ENCODE measurements around the gene SLC22A23.

Gene SLC22A23

DNA sequence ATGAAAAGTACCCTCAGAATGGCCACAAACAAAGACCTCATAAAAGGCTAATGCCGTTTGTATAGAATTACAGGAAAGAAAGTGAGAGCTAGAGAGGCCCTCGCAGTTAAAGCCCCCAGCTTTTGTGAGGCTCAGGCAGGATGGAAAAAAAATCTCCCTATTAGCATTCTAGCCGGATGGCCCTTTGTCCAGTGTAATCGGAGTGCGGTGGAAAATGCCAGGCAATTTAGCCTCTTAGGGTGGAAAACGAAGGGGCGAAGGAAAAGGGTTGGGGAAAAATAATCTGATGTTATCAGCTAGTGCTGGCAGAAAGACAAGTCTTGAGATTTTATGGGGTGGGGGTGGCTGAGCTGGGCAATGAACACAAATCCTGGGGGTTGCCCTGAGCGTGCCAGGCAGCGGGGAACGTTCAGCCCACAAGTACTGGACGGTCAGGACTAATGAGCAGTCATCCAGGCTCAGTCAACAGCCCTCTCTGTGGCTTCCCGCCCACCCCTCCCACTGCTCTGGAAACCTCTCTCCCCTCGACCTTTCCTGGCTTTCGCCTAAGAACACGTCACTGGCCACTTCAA, 105.7 kb downstream of the SLC22A23 start:
- no peak for DNase-seq

DNA sequence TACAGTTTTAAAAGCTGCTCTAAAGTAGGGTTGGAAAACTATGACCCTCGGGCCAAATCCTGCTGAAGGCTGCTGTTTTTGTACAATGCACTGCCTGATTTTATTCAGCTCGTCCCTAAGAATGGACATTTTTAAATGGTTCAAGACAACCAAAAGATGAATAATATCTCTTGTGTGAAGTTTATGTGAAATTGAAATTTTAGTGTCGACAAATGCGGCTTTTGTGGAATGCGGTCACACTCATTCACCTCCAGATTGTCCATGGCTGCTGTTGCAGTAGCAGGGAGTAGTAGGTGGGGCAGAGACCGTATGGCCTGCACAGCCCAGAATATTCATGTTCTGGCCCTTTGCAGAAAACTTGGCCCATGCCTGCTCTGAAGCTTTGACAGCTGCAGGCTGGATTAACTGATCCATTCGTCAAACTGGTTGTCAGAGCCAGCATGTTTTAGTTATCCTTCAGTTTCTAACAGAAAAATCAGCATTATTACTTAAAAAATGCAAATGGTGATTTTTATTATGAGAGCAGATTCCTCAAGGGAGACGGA, 106.5 kb downstream of the SLC22A23 start:
- DNase-seq: no peak

DNA sequence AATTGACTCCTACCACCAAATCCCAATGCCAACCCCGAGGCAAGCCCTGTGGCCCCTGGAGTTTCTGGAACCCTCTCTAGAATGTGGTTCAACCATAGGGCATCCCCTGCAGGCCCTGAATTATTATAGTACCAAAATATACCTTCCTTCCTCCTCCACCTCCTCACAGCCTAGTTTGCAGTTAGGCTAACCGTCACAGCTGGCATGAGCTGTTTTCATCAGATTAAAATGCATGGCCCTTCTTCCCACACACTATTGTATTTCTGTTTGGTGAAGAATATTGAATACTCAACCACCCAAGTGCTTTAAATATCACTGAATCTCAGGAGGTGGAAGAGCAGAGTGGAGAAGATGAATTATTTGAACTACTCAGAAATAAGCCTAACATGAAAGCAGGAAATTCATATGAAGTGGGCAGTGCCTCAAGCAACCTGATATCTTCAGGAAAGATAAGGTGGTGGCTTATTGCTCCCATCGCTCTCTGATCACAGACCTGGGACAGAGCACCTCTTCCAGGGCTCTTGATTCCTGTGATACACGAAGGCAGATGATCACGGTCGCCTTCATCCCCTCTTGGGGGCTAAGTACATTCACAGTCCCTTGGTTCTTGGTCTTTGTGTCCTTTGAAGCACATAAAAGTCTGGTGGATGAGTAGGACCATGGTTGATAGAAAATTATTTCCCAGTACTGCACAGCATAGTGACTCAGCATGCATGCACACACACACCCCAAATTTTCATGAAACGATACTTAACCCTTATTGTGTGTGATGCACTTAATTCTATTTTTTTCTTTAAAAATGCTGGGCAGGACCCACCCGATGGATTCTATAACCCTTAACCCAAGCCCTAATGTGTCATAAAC, 107.2 kb downstream of the SLC22A23 start:
- no peak for DNase-seq

DNA sequence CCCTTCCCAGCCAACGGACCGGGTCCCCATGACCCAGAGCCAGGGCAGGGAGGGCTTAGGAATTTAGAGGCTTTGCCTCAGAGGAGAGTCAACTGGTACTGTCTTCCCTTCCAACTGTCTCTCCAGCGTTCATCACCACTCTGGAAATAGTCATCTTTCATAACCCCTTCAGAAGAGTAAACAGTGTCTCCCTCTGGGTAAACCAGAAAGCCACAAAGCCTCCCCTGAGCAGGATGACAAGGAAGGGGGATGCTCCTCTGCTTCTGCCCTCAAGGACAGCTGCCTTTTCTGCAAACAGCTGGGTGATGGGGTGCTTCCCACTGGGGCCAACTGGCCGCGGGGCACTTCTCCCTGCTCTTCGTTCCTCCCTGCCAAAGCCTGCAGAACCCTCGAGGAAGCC, 108.0 kb downstream of the SLC22A23 start:
- no peak for DNase-seq

DNA sequence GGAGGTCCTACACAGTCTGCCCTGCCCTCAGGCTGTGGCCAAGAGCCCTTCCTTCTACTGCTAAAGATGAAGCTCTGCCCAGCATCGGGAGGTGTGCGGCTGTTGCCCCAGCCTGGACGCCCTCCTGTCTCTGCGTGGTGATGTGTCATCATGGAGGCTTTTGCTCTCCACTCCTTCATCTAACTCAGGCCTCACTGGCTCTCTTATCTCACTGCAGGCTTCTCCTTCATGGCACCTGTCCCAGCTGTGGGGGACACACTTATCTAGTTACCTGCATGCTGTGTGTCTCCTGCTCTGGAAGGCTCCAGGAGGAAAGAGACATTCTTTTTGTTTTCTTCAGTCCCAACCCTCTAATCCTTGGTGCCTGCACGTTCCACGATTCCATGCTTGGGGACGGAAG, 109.0 kb downstream of the SLC22A23 start:
- DNase-seq: no peak

DNA sequence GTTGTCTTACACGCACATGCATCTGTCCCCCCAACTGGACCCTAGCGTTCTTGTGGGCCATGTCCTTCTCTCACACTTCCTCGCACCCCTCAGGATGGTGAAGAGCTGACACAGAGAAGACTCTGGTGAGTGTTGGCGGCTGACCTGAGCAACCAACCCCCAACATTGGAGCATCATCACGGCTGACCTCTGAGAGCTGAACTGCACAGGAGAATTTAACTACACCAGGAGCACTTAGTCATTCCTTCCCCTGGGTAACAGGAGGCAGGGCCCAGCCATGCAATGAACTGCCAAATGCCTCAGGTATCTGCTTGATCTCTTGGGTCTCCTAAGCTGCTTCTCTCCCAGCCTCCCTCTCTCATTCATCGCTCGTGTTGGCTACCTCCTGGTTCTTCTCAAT, 109.6 kb downstream of the SLC22A23 start:
- no peak for DNase-seq

DNA sequence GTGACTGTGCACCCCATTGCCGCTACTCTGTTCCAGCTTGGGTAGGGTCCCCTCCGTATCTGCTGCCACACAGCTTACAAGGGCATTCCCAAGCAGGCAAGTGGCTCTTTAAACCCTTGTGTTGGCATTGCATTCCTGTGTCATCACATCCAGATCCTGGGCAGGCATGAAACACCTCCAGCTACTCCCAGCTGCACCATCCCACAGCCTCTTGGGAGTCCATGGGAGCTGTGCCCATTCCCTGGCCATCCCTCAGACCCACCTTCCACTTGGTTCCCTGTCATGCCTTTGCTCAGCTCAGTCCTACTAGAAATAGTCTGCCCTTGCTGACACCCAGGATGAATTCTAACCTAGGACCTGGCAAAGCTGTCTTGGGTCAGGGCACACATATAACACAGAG, 110.4 kb downstream of the SLC22A23 start:
- no peak for DNase-seq

DNA sequence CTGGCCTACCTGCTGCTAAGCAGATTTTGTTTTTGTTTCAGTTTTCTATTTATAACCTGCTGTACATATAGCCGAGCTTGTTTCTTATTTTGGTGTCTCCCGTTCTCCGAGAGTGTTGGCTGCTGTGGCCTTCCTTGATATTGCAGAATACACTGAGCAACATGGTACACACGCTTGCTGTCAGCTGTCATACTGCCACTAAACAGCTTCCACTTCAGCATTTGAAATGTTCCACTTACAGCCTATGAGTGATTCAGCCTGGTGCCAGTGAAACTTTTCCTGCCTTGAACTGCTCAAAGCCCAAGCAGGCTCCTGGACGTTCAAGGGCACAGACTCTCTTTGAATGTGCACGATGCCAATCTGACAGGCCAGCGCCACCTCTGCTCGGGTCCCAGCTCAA, 111.0 kb downstream of the SLC22A23 start:
- DNase-seq: no peak

DNA sequence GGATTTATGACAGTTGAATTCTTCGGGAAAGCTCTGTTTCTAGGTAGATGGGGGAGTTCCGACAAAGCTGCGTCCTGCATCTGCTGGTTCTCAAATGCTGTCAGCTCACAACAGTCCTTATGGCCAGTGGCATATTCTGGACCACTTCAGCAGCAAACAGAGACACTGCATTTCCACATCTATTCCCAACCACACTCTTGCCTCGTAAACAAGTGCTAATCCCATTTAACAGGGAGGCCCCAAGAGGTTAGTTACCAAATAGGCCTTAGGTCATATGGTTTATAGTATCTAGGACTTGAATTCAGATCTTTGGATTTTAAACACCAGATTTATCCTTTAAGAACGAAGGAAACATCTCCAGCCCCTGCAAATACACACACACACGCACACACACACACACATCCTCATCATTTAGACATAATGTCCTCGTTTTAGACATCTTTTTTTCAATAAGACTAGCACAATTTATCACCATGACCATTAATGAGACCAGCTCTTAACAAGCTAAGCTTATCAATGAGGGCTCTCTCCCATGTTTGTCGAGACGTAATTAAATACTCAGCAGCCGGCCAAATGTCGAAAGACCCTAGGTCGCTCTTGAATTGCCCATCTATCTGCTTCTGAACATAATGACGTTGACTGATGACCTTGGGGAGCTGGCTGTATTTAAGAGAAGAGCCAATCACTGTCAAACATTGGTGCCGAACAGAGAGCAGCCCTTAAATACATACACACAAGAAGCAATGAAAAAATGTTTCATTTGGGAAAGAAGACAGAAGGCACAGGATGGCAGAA, 113.6 kb downstream of the SLC22A23 start:
- no peak for DNase-seq

DNA sequence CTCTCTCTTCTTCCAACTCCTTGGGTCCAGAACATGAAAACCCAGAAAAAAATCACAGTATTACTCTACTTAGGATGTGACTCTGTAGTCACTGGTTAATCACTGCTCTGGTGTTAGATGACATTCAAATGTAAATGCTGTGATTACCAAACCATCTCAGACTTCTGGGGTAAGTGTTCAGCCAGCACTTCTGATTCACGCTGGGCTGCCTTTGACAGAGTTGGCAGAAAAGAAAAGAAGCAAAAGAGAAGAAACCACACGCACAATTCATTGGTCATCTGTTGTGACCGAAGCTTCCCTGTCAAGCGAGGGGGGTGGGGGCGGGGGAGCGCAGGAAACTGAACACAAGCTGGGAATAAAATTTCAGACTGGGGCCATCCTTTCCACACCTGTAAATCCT, 115.4 kb downstream of the SLC22A23 start:
- no peak for DNase-seq

DNA sequence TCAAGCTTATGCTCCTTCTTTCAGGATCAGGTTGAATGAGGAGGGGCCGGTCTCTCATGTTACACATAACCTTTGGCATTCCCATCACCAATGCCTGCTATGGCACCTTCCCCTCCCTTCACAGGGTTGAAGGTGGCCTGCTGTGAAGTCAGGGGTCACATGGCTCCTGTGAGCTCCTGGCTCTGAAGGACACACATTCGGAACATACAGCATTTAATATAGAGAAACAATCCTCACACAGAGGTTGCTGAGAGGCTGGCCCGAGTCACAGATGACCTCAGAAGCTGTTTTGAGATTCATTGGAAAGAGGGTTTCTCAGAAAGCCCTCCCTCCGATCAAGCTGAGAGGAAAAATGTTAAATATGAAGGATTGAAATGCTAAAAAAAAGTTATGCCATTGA, 116.0 kb downstream of the SLC22A23 start:
- no peak for DNase-seq

DNA sequence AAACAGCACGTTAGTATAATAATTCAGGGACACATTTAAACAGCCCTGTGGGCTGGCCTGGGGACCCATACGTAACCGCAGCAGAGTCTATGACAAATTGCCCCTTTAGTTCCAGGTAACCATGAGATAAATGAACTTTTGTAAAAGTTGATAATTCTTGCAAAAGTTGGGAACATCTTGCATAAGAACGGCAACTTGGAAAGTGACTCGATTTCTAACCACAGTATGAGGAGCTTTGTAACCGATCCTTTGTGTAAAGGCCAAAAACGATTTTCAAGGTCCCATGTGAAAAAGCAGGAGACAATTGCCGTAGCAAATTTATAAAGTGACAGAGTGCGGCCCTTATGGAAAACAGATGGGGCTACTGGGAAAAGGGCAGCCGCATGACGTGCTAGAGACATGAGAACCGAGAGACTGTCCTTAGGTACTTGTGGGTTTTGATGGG, 116.5 kb downstream of the SLC22A23 start:
- no peak for DNase-seq

DNA sequence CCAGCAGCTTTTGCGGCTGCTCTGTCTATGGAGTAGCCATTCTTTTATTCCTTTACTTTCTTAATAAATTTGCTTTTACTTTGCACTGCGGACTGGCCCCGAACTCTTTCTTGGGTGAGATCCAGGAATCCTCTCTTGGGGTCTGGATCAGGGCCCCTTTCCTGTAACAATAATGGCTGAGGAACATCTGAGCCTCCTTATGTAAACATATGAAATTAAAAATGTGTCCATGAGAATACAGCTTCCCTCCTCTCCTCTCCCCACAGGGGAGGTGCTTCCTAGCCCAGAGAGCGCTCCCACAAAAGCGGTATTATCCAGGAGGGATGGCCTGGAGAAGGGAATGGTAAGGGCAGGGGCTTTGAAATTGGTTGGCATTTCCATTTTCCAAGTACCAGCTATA, 117.0 kb downstream of the SLC22A23 start:
- no peak for DNase-seq

DNA sequence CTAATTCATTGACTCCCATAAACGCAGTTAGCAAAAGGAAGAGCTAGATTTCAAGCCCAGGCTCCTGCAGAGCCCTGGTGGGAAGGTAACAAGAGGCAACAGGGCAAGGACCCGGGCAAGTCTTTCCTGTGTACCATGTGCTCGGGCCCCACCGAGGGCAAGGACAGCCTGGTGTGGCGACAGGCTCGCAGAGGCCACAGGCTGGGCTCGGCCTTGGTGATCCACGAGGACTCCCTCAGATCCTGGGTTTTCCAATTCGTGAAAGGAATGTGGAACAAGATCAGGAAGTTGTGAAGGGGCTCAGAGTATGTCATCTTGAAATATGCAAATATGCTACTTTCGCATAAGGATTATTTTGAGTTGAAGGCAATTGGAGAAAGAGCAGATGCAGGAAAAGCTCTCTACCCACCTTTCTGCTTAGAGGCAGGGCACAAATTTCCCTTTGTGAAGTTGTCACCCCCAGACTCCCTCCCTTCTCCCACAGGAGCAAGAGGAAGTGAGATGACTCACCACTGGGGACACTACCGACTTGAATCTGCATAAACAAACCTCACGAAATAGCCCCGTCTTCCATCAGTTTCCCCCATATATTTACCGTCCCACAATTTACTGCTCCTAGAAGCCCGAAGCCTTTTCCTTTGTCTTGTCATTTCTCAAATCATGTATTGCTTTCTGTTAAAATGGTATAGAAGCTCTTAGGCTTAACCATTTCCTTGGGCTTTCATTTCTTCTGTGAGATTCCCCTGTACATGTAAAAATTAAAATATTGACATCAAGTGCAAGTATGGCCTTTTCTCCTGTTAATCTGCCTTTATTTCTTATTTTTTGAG, 119.1 kb downstream of the SLC22A23 start:
- DNase-seq: no peak

DNA sequence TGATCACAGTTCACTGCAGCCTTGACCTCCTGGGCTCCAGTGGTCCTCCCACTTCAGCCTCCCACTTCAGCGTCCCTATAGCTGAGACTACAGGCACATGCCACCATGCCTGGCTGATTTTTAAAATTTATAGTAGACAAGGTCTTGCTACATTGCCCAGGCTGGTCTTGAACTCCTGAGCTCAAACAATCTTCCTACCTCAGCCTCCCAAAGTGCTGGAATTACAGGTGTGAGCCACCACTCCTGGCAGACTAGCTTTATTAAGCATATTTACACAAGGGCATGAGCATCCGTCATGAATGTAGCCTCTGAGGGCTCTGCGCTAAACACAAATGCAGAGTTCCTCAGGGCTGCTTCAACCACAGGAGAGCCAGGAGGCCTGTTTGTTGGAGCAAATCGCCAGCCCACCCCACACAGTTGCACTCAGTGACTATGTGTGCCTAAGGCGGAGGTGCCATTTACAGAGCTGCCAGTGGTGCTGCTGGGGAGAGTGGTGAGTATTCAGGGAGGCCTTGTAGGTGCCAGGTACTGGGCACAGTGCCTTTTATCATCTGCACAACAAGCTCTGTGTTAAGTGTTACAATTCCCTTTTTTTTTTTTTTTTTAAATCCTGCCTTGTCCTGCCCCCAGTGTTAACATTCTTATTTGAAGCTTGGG, 119.9 kb downstream of the SLC22A23 start:
- no peak for DNase-seq

DNA sequence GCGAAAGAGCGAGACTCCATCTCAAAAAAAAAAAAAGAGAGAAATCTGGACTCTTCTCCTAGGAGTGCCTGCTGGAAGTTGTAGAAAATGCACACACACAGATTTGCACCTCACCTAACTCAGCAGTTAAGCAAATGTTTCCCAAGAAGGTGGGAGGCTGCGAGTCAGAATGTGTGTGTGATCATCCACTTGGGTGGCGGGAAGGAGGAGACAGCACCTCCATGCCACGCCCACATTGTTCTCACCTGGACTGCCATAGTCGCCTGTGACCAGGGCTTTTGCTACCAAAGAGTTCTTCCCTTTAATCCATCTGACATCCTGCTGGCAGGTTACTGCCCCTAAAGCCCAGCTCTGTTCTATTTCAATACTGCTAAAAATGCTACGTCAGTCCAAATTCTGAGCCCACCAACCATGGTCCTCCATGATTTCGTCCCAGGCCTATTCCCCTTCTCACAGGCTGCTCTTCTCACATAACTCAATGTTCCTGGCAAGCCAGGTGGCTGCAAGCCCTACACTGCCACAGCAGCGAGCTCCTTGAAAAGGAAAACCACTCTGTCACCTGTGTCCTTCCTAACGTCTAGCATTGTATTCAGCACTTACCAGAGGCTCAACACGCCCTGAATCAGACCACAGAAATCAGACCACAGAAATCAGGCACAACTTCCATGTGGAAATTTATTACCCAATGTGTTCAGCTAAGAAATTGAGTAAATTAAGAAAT, 120.6 kb downstream of the SLC22A23 start:
- no peak for DNase-seq

DNA sequence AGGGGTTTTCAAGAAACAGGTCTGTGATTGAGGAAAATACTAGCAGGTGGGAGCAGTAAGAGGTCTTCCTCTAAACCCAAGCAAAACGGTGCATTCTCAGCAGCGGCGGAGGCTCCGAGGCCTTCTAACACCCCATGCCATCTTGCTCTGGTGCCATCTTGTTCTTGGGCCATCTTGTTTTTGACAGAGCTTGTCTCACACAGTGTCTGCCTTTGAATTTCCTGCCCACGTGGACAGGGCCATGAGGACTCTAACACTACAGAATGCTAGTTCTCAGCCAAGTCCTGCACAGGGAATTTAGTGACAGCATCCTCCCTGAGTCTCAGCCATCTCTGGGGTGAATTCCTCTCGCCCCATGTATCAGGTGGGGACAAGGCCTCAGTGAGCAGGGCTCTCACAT, 121.7 kb downstream of the SLC22A23 start:
- no peak for DNase-seq

DNA sequence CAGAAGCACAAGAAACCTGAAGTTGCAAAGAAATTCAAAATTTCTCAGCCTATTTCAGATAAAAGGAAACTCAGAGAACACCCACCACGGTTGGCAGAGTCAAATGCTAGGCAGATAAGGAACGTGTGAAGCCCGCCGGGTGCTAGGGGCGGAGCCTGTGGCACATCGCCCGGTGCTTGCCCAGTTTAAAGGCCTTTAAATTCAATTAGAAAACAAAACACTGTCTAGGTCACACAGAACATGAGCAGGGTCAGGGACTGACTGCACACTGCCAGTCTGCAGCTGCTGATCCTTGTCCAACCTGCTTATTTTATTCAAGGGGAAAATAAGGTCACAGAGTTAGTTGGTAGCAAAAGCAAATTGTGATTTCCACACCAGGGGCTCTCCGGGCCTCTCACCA, 122.3 kb downstream of the SLC22A23 start:
- DNase-seq: no peak

DNA sequence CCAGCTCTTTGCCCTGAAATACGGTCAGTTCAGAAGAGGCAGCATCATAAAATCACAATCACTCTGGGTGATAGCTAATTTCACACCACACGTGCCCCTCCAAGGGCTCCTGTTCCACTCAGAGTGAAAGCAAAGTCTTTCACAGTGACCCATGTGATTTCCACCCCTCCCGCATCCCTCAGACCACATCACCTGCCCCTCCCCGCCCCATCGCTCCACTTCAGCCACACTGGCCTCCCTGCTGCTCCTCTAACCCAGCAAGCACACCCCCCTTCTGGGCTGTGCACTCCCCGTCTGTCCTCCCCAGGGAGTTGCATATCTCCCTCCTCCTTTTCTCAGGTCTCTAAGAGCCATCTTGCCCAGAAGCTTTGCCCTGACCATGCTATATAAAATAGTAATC, 123.6 kb downstream of the SLC22A23 start:
- no peak for DNase-seq

DNA sequence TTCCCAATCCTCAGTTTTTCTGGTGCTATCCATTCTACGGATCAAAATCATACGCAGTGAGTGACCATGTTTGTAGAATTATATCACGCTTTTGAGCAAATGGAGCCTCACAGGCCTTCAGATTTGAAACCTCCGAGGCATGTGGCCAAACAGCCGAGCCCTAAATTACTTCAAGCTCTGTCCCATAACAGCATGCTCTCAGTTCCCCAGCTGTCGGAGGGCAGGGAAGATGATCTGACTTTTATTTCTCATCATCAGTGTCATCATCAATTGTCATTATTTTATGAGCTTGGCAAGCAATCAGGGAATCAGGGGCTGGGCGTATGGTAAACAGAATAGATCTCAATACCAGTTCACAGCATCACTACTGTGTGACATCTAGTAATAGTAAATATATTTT, 124.9 kb downstream of the SLC22A23 start:
- no peak for DNase-seq

DNA sequence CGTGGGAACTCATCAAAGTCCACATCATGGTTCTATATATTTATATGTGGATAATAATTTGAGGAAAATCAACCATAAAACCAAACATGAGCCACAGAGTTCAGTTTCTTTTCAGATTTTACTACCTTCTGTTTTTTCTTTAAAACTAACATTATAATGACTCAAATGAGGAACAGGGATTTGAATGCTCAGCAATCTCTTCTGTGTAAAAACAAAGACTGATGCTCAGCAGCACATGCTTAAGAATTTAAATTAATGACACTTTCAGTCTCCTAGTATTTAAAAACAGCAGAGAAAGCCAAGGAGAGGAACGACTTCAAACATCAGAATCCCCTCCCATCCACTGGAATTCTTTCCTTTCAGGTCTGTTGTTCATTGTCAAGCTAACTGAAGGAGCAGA, 125.4 kb downstream of the SLC22A23 start:
- DNase-seq: no peak

All from activated CD4-positive, CD25-positive, alpha-beta regulatory T cell treated with anti-CD3 and anti-CD28 coated beads, Interleukin-2, amount 50 U/mL, for 72 hours (primary cell).